Measurements from ENCODE around the gene BAIAP2.

DNA sequence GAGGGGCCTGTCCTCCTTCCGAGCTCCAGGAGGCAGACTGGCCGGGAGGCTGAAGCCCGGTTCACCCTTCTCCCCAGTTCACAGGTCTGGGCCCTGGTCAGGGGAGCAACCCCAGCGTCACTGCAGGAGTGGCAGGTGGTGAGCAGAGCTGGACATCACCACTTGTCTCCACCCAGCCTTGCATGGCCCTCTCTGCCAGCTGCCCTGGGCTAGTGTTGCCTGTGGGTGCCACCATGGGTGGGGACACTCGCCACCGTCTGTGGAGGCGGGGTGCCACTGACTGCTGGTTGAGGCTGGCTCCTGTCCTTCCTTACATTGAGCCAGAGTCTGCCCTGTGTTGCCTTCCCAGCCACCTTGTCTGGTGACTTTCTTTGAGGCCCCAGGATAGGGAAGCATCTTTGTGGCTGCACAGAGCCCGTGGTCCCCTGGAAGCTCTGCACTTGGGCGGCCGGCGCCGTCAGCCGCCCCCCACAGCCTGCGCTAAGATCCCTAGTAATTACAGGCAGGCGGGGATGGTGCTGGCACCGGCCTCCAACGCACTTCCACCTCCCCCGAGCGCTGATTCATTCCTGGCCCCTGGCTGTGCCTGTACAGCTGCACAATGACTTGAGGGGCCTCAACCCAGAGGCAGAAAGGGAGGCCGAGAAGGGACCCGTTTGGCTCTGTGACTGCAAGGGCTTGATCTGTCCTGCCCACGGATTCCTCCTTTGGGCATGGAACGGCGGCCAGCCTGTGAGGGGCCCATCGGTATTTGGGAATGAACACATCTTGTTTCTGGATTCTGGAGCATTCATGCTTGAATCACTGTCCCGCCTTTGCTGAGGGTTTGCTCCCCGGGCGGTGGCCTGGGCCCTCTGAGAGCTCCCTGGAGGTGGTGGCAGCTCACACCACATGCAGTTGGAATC, 5.2 kb downstream of the BAIAP2 start:
- TF ChIP-seq, protein P1, sequence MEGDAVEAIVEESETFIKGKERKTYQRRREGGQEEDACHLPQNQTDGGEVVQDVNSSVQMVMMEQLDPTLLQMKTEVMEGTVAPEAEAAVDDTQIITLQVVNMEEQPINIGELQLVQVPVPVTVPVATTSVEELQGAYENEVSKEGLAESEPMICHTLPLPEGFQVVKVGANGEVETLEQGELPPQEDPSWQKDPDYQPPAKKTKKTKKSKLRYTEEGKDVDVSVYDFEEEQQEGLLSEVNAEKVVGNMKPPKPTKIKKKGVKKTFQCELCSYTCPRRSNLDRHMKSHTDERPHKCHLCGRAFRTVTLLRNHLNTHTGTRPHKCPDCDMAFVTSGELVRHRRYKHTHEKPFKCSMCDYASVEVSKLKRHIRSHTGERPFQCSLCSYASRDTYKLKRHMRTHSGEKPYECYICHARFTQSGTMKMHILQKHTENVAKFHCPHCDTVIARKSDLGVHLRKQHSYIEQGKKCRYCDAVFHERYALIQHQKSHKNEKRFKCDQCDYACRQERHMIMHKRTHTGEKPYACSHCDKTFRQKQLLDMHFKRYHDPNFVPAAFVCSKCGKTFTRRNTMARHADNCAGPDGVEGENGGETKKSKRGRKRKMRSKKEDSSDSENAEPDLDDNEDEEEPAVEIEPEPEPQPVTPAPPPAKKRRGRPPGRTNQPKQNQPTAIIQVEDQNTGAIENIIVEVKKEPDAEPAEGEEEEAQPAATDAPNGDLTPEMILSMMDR (IDR thresholded peaks at IDR 0.05): no peak
- TF ChIP-seq EZH2 (IDR thresholded peaks at IDR 0.05; ENCODE audit: borderline replicate concordance, insufficient read depth, low read depth, low read length, poor library complexity, severe bottlenecking): no peak
